HEK293 (cell line): ENCODE measurements around the gene CRB2.
A peak's percentile ranks its signal among the peaks of the same experiment; 100 is the strongest.

Experiments
- CTCF ChIA-PET: fragments of 350-600 bp; formaldehyde crosslinking; extraction: SDS; loops from one replicate; lab custom pipeline; 2021; ENCODE audit warnings: antibody characterized with exemption; lab: Yijun Ruan, JAX
- POLR2A ChIA-PET: fragments of 300-600 bp; formaldehyde crosslinking; extraction: SDS; loops from one replicate; lab custom pipeline; 2020; ENCODE audit warnings: antibody characterized with exemption, inconsistent platforms; lab: Yijun Ruan, JAX
- H3K27ac ChIP-seq: fragments of 200-500 bp; sonication (Bioruptor generic); 2 replicates; pipeline ENCODE4 v1.5.1; 2014; ENCODE audit warnings: low read depth, low read length, control low read depth, inconsistent platforms; ENCODE audit errors: extremely low read depth
- H3K36me3 ChIP-seq, 2 experiments: fragments of 200-500 bp in 1 of 2; sonication (Bioruptor generic) in 1 of 2; 1 replicate in 1 of 2; 2 replicates in 1 of 2; pipeline ENCODE4 v1.5.1; 2014 to 2017; ENCODE audit warnings: inconsistent platforms in 2 of 2, low read length in 2 of 2; ENCODE audit not compliant: control insufficient read depth in 2 of 2, insufficient read depth in 1 of 2
- H3K4me1 ChIP-seq: fragments of 200-500 bp; sonication (Bioruptor generic); 2 replicates; pipeline ENCODE4 v1.5.1; 2014; ENCODE audit warnings: mild to moderate bottlenecking, low read length, inconsistent platforms; ENCODE audit not compliant: control insufficient read depth, insufficient read depth
- H3K4me3 ChIP-seq: 2 replicates; pipeline ENCODE4 v1.5.1; 2011; ENCODE audit warnings: low read depth, mild to moderate bottlenecking, control low read depth, low read length, moderate library complexity
- H3K9me3 ChIP-seq: fragments of 200-500 bp; sonication (Bioruptor generic); 2 replicates; pipeline ENCODE4 v1.5.1; 2014; ENCODE audit warnings: low read depth, low read length, inconsistent platforms; ENCODE audit not compliant: control insufficient read depth, insufficient read depth
- EGR2 ChIP-seq: fragments of 450-650 bp; formaldehyde crosslinking; IDR thresholded peaks from 2 replicates; pipeline ENCODE4 v1.5.1; 2016; ENCODE audit warnings: low read depth, missing biosample characterization, missing genetic modification characterization
- KLF1 ChIP-seq: fragments of 450-650 bp; formaldehyde crosslinking; IDR thresholded peaks from 2 replicates; pipeline ENCODE4 v1.5.1; 2016; ENCODE audit warnings: missing biosample characterization, missing genetic modification characterization
- MZF1 ChIP-seq: fragments of 450-650 bp; formaldehyde crosslinking; IDR thresholded peaks from 2 replicates; pipeline ENCODE4 v1.5.1; 2017; ENCODE audit warnings: missing biosample characterization, missing genetic modification characterization, borderline replicate concordance
- PRDM10 ChIP-seq: fragments of 450-650 bp; formaldehyde crosslinking; IDR thresholded peaks from 2 replicates; pipeline ENCODE4 v1.5.1; 2016; ENCODE audit warnings: missing biosample characterization, missing genetic modification characterization
- PRDM4 ChIP-seq: fragments of 450-650 bp; formaldehyde crosslinking; IDR thresholded peaks from 2 replicates; pipeline ENCODE4 v1.5.1; 2017; ENCODE audit warnings: missing biosample characterization, missing genetic modification characterization
- SALL2 ChIP-seq: fragments of 450-650 bp; formaldehyde crosslinking; IDR thresholded peaks from 2 replicates; pipeline ENCODE4 v1.5.0; 2017; ENCODE audit warnings: missing biosample characterization, mild to moderate bottlenecking, missing genetic modification characterization, borderline replicate concordance
- SCRT2 ChIP-seq: fragments of 450-650 bp; formaldehyde crosslinking; IDR thresholded peaks from 2 replicates; pipeline ENCODE4 v1.5.1; 2016; ENCODE audit warnings: missing biosample characterization, missing genetic modification characterization
- ZFHX2 ChIP-seq: fragments of 450-650 bp; formaldehyde crosslinking; conservative IDR thresholded peaks from 2 replicates; pipeline ENCODE4 v1.5.1; 2016; ENCODE audit warnings: missing biosample characterization, missing genetic modification characterization
- ZIC2 ChIP-seq: fragments of 450-650 bp; formaldehyde crosslinking; IDR thresholded peaks from 2 replicates; pipeline ENCODE4 v1.5.1; 2016; ENCODE audit warnings: missing biosample characterization, missing genetic modification characterization
- ZNF10 ChIP-seq: fragments of 450-650 bp; formaldehyde crosslinking; IDR thresholded peaks from 2 replicates; pipeline ENCODE4 v1.5.1; 2017; ENCODE audit warnings: missing biosample characterization, missing genetic modification characterization
- ZNF114 ChIP-seq: fragments of 450-650 bp; formaldehyde crosslinking; IDR thresholded peaks from 2 replicates; pipeline ENCODE4 v1.5.0; 2017; ENCODE audit warnings: missing biosample characterization, missing genetic modification characterization
- ZNF354C ChIP-seq: fragments of 450-650 bp; formaldehyde crosslinking; IDR thresholded peaks from 2 replicates; pipeline ENCODE4 v1.5.1; 2016; ENCODE audit warnings: missing biosample characterization, missing genetic modification characterization, low read depth, borderline replicate concordance
- ZNF394 ChIP-seq: fragments of 450-650 bp; formaldehyde crosslinking; IDR thresholded peaks from 2 replicates; pipeline ENCODE4 v1.5.1; 2016; ENCODE audit warnings: missing biosample characterization, missing genetic modification characterization, mild to moderate bottlenecking, moderate library complexity, borderline replicate concordance
- ZNF449 ChIP-seq: fragments of 450-650 bp; formaldehyde crosslinking; IDR thresholded peaks from 2 replicates; pipeline ENCODE4 v1.5.1; 2017; ENCODE audit warnings: missing biosample characterization, mild to moderate bottlenecking, missing genetic modification characterization, moderate library complexity
- ZNF488 ChIP-seq: fragments of 450-650 bp; formaldehyde crosslinking; IDR thresholded peaks from 2 replicates; pipeline ENCODE4 v1.5.1; 2016; ENCODE audit warnings: missing biosample characterization, missing genetic modification characterization
- ZNF596 ChIP-seq: fragments of 450-650 bp; IDR thresholded peaks from 2 replicates; pipeline ENCODE4 v1.5.0; 2018; ENCODE audit warnings: missing biosample characterization, mild to moderate bottlenecking, missing genetic modification characterization, moderate library complexity
- ZNF610 ChIP-seq: fragments of 450-650 bp; formaldehyde crosslinking; IDR thresholded peaks from 2 replicates; pipeline ENCODE4 v1.5.1; 2016; ENCODE audit warnings: missing biosample characterization, missing genetic modification characterization, borderline replicate concordance
- ZNF792 ChIP-seq: fragments of 450-650 bp; formaldehyde crosslinking; IDR thresholded peaks from 2 replicates; pipeline ENCODE4 v1.5.1; 2016; ENCODE audit warnings: missing biosample characterization, missing genetic modification characterization
- ZNF837 ChIP-seq: fragments of 450-650 bp; formaldehyde crosslinking; IDR thresholded peaks from 2 replicates; pipeline ENCODE4 v1.5.1; 2016; ENCODE audit warnings: missing biosample characterization, missing genetic modification characterization
- ZSCAN16 ChIP-seq: fragments of 450-650 bp; formaldehyde crosslinking; IDR thresholded peaks from 2 replicates; pipeline ENCODE4 v1.5.1; 2016; ENCODE audit warnings: missing biosample characterization, missing genetic modification characterization
- TF ChIP-seq, protein P1 (sequence below): fragments of 450-650 bp; formaldehyde crosslinking; IDR thresholded peaks from 2 replicates; pipeline ENCODE4 v1.5.1; 2016; ENCODE audit warnings: missing biosample characterization, missing genetic modification characterization

The CRB2 gene

DNA sequence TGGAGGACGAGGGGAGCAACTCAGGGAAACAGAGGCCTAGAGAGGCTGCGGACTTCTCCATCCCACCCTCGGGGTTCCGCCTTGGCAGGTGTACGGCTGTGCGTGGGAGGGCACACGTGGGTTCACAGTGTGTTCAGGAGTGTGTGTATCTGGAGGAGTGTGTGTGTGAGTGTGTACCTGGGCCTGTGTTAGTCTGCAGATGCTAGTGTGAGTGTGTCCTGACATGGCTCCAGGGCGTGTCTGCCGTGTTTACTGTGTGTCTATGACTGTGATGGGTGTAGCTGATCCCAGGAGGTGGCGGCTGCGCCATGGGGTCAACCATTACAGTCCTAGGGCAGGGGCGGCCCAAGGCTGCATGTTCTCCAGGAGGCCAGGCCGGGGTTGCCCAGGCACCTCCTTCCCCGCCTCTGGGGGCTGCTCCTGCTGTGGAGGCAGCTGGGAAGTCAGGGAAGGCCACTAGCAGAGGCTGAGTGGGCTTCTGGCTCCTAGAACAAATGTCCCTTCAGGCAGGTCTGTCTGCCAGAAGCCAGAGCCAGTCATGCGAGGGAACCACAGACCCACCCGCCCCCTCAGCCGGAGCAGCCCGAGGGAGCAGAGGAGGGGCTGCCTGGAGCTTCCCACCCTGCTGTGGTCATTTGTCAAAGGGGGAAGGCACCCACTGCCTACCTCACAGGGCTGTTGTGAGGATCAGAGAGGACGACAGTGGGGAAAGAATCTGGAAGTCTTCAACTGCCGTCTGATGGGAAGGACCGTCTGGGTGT is 21.4 kb downstream of the CRB2 start (continued):
- peak; percentile 91 for TF ChIP-seq PRDM10
- no peak for TF ChIP-seq ZNF792 (tag by site-specific recombination)
- peak; percentile 54 for TF ChIP-seq ZIC2 (tag by site-specific recombination)
- peak; percentile 66 for TF ChIP-seq ZFHX2
- TF ChIP-seq, protein P1, sequence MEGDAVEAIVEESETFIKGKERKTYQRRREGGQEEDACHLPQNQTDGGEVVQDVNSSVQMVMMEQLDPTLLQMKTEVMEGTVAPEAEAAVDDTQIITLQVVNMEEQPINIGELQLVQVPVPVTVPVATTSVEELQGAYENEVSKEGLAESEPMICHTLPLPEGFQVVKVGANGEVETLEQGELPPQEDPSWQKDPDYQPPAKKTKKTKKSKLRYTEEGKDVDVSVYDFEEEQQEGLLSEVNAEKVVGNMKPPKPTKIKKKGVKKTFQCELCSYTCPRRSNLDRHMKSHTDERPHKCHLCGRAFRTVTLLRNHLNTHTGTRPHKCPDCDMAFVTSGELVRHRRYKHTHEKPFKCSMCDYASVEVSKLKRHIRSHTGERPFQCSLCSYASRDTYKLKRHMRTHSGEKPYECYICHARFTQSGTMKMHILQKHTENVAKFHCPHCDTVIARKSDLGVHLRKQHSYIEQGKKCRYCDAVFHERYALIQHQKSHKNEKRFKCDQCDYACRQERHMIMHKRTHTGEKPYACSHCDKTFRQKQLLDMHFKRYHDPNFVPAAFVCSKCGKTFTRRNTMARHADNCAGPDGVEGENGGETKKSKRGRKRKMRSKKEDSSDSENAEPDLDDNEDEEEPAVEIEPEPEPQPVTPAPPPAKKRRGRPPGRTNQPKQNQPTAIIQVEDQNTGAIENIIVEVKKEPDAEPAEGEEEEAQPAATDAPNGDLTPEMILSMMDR = no peak
- TF ChIP-seq ZNF837 (tag by site-specific recombination) = no peak
- TF ChIP-seq ZNF610 (tag by site-specific recombination) = no peak
- TF ChIP-seq ZNF394 (tag by site-specific recombination) = no peak
- TF ChIP-seq SCRT2 = no peak
- TF ChIP-seq KLF1 = peak; percentile 85
- TF ChIP-seq EGR2 (tag by site-specific recombination) = peak; percentile 72
- no peak for TF ChIP-seq ZNF596 (tag by site-specific recombination)
- TF ChIP-seq SALL2 = no peak

DNA sequence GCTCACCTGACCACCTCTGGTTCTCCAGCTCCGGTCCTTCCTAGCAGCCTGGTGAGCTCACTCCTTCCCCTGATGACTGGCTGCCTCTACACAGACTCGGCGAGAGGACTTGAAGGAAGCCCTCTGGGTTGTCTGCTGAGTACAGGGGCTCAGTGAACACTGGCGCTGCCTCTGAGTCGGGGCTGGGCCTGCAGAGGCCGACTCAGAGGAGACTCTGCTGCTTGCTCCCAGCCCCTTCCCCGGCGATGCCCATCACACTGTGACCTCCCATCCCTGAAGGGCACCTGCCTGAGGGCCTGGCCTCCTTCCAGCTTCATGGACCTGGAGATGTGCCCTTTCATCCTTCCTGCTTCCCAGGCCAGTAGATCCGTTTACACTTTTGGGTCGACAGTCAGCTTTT is 22.0 kb downstream of the CRB2 start:
- Histone ChIP-seq H3K9me3 (no peaks in the 10 kb centered on the region), H3K36me3 (no peaks in the 10 kb centered on the region), H3K4me1 (no peaks in the 10 kb centered on the region), H3K27ac (no peak overlapping the region), H3K4me3 (no peak overlapping the region)
- CTCF ChIA-PET = interaction anchor here (0.6 to 4.0 kb wide), 5 partner anchors 8 to 942 kb away, joined by 3 to 22 read pairs (median 5); partner anchors contain the start of gene CRB2
- POLR2A ChIA-PET = interaction anchor here (1.2 kb wide), 1 partner anchor 23 kb away, joined by 3 read pairs; no protein-coding TSS in a partner anchor
- peak; percentile 36; the same call in 1 of the 2 replicates for TF ChIP-seq ZSCAN16
- no peak for TF ChIP-seq ZNF354C (tag by site-specific recombination)
- TF ChIP-seq ZNF10 = peak; percentile 95

DNA sequence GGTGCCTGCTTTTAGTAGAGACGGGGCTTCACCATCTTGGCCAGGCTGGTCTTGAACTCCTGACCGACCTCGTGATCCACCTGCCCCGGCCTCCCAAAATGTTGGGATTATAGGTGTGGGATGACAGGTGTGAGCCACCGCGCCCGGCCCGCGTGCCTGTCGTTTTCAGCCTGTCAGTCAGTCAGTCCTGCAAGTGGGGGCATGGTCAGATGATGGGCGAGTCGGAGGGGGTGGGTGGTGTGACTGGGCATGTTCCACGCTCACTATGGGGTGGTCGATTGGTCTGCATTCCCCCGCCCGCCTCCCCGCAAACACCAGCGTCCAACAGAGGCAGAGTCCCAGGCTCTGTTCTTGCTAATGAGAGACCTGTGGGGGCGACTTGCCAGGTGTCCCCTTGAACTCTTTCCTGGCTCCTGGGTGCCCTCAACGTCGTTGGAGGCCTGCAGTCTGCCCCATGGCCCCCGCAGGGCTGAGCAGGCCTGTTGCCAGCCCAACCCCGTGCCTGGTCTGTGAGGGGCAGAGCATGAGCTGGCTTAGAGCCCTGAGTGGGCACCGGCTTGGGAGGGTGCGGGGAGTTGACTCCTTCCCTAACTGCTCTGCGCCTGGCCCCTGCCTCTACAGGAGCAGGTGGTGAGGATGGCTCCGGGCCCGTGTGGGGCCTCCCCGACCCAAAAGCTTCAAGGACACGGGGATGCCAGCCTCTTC is 23.1 kb downstream of the CRB2 start:
- no peak overlapping the region for H3K27ac ChIP-seq
- H3K36me3 ChIP-seq = no peaks in the 10 kb centered on the region
- H3K9me3 ChIP-seq = no peaks in the 10 kb centered on the region
- H3K4me1 ChIP-seq = no peaks in the 10 kb centered on the region
- ChIA-PET POLR2A (interaction anchor here (0.7 to 1.2 kb wide), 2 partner anchors 22 to 24 kb away, joined by 3 read pairs; no protein-coding TSS in a partner anchor), CTCF (interaction anchor here (2.2 to 4.0 kb wide), 2 partner anchors 25 to 30 kb away, joined by 6 to 22 read pairs; partner anchors contain the start of gene CRB2)
- no peak overlapping the region for H3K4me3 ChIP-seq
- TF ChIP-seq ZNF488 (tag by site-specific recombination) = no peak
- TF ChIP-seq ZFHX2 = peak; percentile 37
- TF ChIP-seq ZNF449 (tag by site-specific recombination) = no peak
- no peak for TF ChIP-seq ZNF114
- TF ChIP-seq PRDM4 (tag by site-specific recombination) = no peak
- no peak for TF ChIP-seq MZF1
- TF ChIP-seq ZNF394 (tag by site-specific recombination) = 0 out of 2 replicates have a peak, but pooled peaks have one; percentile 43
